ENCODE data around the gene FBXO4.

The FBXO4 gene

GRCh38 chr5:41925555-41925951, 472 bp downstream of the FBXO4 start:
- Histone ChIP-seq H3K27me3 (replicated peaks; ENCODE audit: insufficient read depth, low read length) (no peaks in the 10 kb centered on the region), H3K79me2 (ENCODE audit: low read length) (no peaks in the 10 kb centered on the region), H3K27ac (ENCODE audit: low read length) (peak overlapping the region; percentile 50; the same call in 1 of the 2 replicates), H3K9me2 (replicated peaks; ENCODE audit: insufficient read depth, low read length) (no peaks in the 10 kb centered on the region), H2AFZ (ENCODE audit: low read length) (peak overlapping the region; percentile 89), H3K9me3 (replicated peaks; ENCODE audit: insufficient read depth, low read length) (no peaks in the 10 kb centered on the region), H4K20me1 (ENCODE audit: insufficient read depth, low read length) (no peaks in the 10 kb centered on the region), H3K4me3 (ENCODE audit: low read length) (peak overlapping the region; percentile 80), H3K4me1 (ENCODE audit: low read length) (peaks cover 14% of the 10 kb centered on the region), H3K36me3 (replicated peaks; ENCODE audit: insufficient read depth, low read length) (0 out of 2 replicates have a peak, but pooled peaks cover 4% of the 10 kb centered on the region), H3K9ac (ENCODE audit: low read length) (peak overlapping the region; percentile 92), H3K4me2 (ENCODE audit: low read depth, low read length) (peak overlapping the region; percentile 75), H3F3A (ENCODE audit: insufficient read depth, low read length) (0 out of 2 replicates have a peak, but pooled peaks cover 7% of the 10 kb centered on the region)
- DNase-seq = no peak
- TF ChIP-seq, protein P1, sequence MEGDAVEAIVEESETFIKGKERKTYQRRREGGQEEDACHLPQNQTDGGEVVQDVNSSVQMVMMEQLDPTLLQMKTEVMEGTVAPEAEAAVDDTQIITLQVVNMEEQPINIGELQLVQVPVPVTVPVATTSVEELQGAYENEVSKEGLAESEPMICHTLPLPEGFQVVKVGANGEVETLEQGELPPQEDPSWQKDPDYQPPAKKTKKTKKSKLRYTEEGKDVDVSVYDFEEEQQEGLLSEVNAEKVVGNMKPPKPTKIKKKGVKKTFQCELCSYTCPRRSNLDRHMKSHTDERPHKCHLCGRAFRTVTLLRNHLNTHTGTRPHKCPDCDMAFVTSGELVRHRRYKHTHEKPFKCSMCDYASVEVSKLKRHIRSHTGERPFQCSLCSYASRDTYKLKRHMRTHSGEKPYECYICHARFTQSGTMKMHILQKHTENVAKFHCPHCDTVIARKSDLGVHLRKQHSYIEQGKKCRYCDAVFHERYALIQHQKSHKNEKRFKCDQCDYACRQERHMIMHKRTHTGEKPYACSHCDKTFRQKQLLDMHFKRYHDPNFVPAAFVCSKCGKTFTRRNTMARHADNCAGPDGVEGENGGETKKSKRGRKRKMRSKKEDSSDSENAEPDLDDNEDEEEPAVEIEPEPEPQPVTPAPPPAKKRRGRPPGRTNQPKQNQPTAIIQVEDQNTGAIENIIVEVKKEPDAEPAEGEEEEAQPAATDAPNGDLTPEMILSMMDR (IDR thresholded peaks at IDR 0.05; ENCODE audit: low read length) = no peak
- TF ChIP-seq EZH2 (optimal IDR thresholded peaks at IDR 0.05; ENCODE audit: low read depth, low read length) (no peak), EZH2phosphoT487 (IDR thresholded peaks at IDR 0.05; ENCODE audit: low read length) (no peak)

- Histone ChIP-seq H3K27ac (ENCODE audit: low read length) (no peak overlapping the region), H3K4me2 (ENCODE audit: low read depth, low read length) (no peak overlapping the region), H2AFZ (ENCODE audit: low read length) (no peak overlapping the region), H3K9ac (ENCODE audit: low read length) (no peak overlapping the region), H3F3A (ENCODE audit: insufficient read depth, low read length) (0 out of 2 replicates have a peak, but pooled peaks cover 7% of the 10 kb centered on the region), H3K36me3 (replicated peaks; ENCODE audit: insufficient read depth, low read length) (no peaks in the 10 kb centered on the region), H3K79me2 (ENCODE audit: low read length) (no peaks in the 10 kb centered on the region), H3K9me3 (replicated peaks; ENCODE audit: insufficient read depth, low read length) (no peaks in the 10 kb centered on the region), H3K4me1 (ENCODE audit: low read length) (peaks cover 9% of the 10 kb centered on the region; the same call in 1 of the 2 replicates), H3K9me2 (replicated peaks; ENCODE audit: insufficient read depth, low read length) (no peaks in the 10 kb centered on the region), H3K27me3 (replicated peaks; ENCODE audit: insufficient read depth, low read length) (no peaks in the 10 kb centered on the region), H4K20me1 (ENCODE audit: insufficient read depth, low read length) (no peaks in the 10 kb centered on the region), H3K4me3 (ENCODE audit: low read length) (no peak overlapping the region)
- TF ChIP-seq EZH2 (optimal IDR thresholded peaks at IDR 0.05; ENCODE audit: low read depth, low read length) = no peak
- TF ChIP-seq, protein P1 (IDR thresholded peaks at IDR 0.05; ENCODE audit: low read length) = no peak
- no peak for TF ChIP-seq EZH2phosphoT487 (IDR thresholded peaks at IDR 0.05; ENCODE audit: low read length)
- no peak for DNase-seq
Measured at GRCh38 chr5:41927604-41928003, 2.5 kb downstream of the FBXO4 start.

- peaks cover 5% of the 10 kb centered on the region; the same call in 1 of the 2 replicates for H3K4me1 ChIP-seq (ENCODE audit: low read length)
- no peaks in the 10 kb centered on the region for H3K79me2 ChIP-seq (ENCODE audit: low read length)
- no peak overlapping the region for H3K4me2 ChIP-seq (ENCODE audit: low read depth, low read length)
- DNase-seq = no peak
- H3K9me3 ChIP-seq (replicated peaks; ENCODE audit: insufficient read depth, low read length) = no peaks in the 10 kb centered on the region
- H3K4me3 ChIP-seq (ENCODE audit: low read length) = no peak overlapping the region
- TF ChIP-seq EZH2 (optimal IDR thresholded peaks at IDR 0.05; ENCODE audit: low read depth, low read length) = no peak
- TF ChIP-seq, protein P1 (IDR thresholded peaks at IDR 0.05; ENCODE audit: low read length) = no peak
- no peak for TF ChIP-seq EZH2phosphoT487 (IDR thresholded peaks at IDR 0.05; ENCODE audit: low read length)
- 0 out of 2 replicates have a peak, but pooled peaks cover 3% of the 10 kb centered on the region for H3F3A ChIP-seq (ENCODE audit: insufficient read depth, low read length)
- no peaks in the 10 kb centered on the region for H3K36me3 ChIP-seq (replicated peaks; ENCODE audit: insufficient read depth, low read length)
- H3K9ac ChIP-seq (ENCODE audit: low read length) = no peak overlapping the region
- no peak overlapping the region for H2AFZ ChIP-seq (ENCODE audit: low read length)
- no peaks in the 10 kb centered on the region for H3K27me3 ChIP-seq (replicated peaks; ENCODE audit: insufficient read depth, low read length)
- no peaks in the 10 kb centered on the region for H4K20me1 ChIP-seq (ENCODE audit: insufficient read depth, low read length)
- H3K27ac ChIP-seq (ENCODE audit: low read length) = no peak overlapping the region
- no peaks in the 10 kb centered on the region for H3K9me2 ChIP-seq (replicated peaks; ENCODE audit: insufficient read depth, low read length)
Measured at GRCh38 chr5:41929035-41929434, 4.0 kb downstream of the FBXO4 start.
